Measurements from ENCODE around the gene TJP3. TPM values are rescaled to one million over a fixed set of nuclear protein-coding genes. Genes with fewer than 3 reads are reported as not detected.

Gene TJP3
- total RNA-seq, 1 donor from 2014 or later, result 14.7 TPM

DNA sequence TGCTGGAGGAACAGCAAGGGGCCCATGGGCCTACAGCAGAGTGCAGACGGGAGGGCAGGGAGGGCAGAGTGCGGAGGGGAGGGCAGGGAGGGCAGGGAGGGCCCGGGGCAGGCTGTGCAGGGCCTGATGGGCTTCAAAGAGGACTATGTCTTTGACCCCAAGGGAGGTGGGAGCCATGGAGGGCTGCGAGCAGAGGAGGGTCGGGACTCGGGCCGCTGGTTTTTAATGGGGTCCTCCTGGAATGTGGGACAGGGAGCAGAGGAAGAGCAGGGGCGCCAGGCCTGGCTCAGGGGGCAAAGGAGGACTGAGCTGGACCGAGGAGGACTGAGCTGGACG lies 11.6 kb upstream of the TJP3 start:
- Mint-ChIP-seq H3K4me3 (peak overlapping the region; percentile 27), H3K27ac (no peak overlapping the region), H3K36me3 (peaks cover under 1% of the 10 kb centered on the region), H3K9me3 (no peaks in the 10 kb centered on the region), H3K27me3 (ENCODE audit: insufficient read depth, low read depth) (peaks cover 2% of the 10 kb centered on the region), H3K4me1 (peaks cover 17% of the 10 kb centered on the region)
- no peak overlapping the region for H3K27ac ChIP-seq
- H3K4me2 ChIP-seq, result no peak overlapping the region
- no peak overlapping the region for H3K4me3 ChIP-seq
- H4K20me1 ChIP-seq (ENCODE audit: low read depth), result peaks cover 74% of the 10 kb centered on the region
- no peaks in the 10 kb centered on the region for H3K36me3 ChIP-seq
- no peaks in the 10 kb centered on the region for H3K27me3 ChIP-seq
- TF ChIP-seq, protein P1, sequence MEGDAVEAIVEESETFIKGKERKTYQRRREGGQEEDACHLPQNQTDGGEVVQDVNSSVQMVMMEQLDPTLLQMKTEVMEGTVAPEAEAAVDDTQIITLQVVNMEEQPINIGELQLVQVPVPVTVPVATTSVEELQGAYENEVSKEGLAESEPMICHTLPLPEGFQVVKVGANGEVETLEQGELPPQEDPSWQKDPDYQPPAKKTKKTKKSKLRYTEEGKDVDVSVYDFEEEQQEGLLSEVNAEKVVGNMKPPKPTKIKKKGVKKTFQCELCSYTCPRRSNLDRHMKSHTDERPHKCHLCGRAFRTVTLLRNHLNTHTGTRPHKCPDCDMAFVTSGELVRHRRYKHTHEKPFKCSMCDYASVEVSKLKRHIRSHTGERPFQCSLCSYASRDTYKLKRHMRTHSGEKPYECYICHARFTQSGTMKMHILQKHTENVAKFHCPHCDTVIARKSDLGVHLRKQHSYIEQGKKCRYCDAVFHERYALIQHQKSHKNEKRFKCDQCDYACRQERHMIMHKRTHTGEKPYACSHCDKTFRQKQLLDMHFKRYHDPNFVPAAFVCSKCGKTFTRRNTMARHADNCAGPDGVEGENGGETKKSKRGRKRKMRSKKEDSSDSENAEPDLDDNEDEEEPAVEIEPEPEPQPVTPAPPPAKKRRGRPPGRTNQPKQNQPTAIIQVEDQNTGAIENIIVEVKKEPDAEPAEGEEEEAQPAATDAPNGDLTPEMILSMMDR (IDR thresholded peaks at IDR 0.05), result no peak
- TF ChIP-seq EZH2phosphoT487 (IDR thresholded peaks at IDR 0.05), result no peak
- no peak for TF ChIP-seq EZH2 (IDR thresholded peaks at IDR 0.05)
- H3K9ac ChIP-seq, result no peak overlapping the region
- peaks cover 8% of the 10 kb centered on the region for H3F3A ChIP-seq (ENCODE audit: low read depth)
- H3K9me3 ChIP-seq (ENCODE audit: low read depth), result no peaks in the 10 kb centered on the region
- peaks cover 78% of the 10 kb centered on the region for H3K79me2 ChIP-seq (ENCODE audit: low read depth)
- no peak for DNase-seq (ENCODE audit: low spot score)
- H3K4me1 ChIP-seq, result peaks cover 9% of the 10 kb centered on the region
- no peak overlapping the region for H2AFZ ChIP-seq (replicated peaks)

DNA sequence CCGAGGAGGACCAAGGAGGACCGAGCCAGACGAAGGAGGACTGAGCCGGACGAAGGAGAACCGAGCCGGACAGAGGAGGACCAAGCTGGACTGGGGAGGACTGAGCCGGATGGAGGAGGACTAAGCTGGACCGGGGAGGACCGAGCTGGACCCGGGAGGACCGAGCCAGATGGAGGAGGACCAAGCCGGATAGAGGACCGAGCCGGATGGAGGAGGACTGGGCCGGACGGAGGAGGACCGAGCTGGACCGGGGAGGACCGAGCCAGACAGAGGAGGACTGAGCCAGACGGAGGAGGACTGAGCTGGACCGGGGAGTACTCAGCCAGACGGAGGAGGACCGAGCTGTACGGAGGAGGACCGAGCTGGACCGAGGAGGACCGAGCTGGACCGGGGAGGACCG lies 11.1 kb upstream of the TJP3 start:
- Histone ChIP-seq H3K4me1 (peaks cover 9% of the 10 kb centered on the region), H2AFZ (replicated peaks) (no peak overlapping the region), H3K79me2 (ENCODE audit: low read depth) (peaks cover 74% of the 10 kb centered on the region), H3K36me3 (no peaks in the 10 kb centered on the region), H3K9me3 (ENCODE audit: low read depth) (no peaks in the 10 kb centered on the region), H3K9ac (no peak overlapping the region), H3K27ac (no peak overlapping the region), H4K20me1 (ENCODE audit: low read depth) (peaks cover 70% of the 10 kb centered on the region), H3K27me3 (no peaks in the 10 kb centered on the region), H3K4me3 (no peak overlapping the region), H3F3A (ENCODE audit: low read depth) (peaks cover 8% of the 10 kb centered on the region), H3K4me2 (no peak overlapping the region)
- Mint-ChIP-seq H3K27ac (no peak overlapping the region), H3K4me1 (peaks cover 17% of the 10 kb centered on the region), H3K27me3 (ENCODE audit: insufficient read depth, low read depth) (peaks cover 2% of the 10 kb centered on the region), H3K9me3 (no peaks in the 10 kb centered on the region), H3K36me3 (no peaks in the 10 kb centered on the region), H3K4me3 (no peak overlapping the region)
- no peak for TF ChIP-seq EZH2 (IDR thresholded peaks at IDR 0.05)
- TF ChIP-seq, protein P1 (IDR thresholded peaks at IDR 0.05), result no peak
- no peak for TF ChIP-seq EZH2phosphoT487 (IDR thresholded peaks at IDR 0.05)
- no peak for DNase-seq (ENCODE audit: low spot score)

DNA sequence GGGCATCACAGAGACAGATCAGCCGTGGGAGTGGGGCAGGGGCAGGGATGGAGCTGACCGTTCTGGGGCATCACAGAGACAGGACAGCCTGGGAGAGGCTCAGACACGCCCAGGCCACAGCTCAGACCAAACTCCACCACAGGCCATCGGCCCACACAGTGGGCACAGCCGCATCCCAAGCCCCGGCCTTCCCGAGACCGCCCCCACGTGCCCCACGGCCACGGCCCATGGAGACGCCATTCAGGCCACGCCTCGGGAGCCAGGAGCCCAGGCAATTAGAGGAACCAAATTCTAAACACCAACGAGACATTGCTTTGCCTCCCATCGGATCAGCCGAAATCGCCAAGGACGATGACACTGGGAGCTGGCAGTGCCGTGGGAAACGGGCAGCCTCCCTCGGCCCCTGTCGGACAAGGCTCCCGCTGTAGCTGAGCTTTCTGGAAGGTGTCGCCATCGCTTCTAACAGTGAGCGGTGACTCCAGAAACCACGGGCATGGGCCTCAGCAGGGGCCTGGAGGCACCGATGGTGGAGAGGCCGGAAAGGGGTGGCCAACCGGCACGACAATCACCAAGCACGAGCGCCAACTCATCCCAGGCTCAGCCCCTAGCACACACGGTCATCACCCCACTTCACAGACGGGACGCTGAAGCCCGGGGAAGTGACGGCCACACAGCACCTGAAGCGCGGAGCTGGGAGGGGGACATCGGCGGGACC lies 10.4 kb upstream of the TJP3 start:
- peaks cover 66% of the 10 kb centered on the region for H3K79me2 ChIP-seq (ENCODE audit: low read depth)
- no peaks in the 10 kb centered on the region for H3K27me3 ChIP-seq
- no peak overlapping the region for H3K27ac ChIP-seq
- no peak for DNase-seq (ENCODE audit: low spot score)
- H3K4me2 ChIP-seq, result no peak overlapping the region
- peaks cover 8% of the 10 kb centered on the region for H3F3A ChIP-seq (ENCODE audit: low read depth)
- H2AFZ ChIP-seq (replicated peaks), result no peak overlapping the region
- Mint-ChIP-seq H3K9me3 (no peaks in the 10 kb centered on the region), H3K4me3 (peak overlapping the region; percentile 74), H3K27ac (no peak overlapping the region), H3K36me3 (no peaks in the 10 kb centered on the region), H3K27me3 (ENCODE audit: insufficient read depth, low read depth) (peaks cover 1% of the 10 kb centered on the region), H3K4me1 (peaks cover 17% of the 10 kb centered on the region)
- no peaks in the 10 kb centered on the region for H3K9me3 ChIP-seq (ENCODE audit: low read depth)
- peaks cover 68% of the 10 kb centered on the region for H4K20me1 ChIP-seq (ENCODE audit: low read depth)
- no peak overlapping the region for H3K9ac ChIP-seq
- no peak overlapping the region for H3K4me3 ChIP-seq
- no peak for TF ChIP-seq EZH2phosphoT487 (IDR thresholded peaks at IDR 0.05)
- TF ChIP-seq, protein P1 (IDR thresholded peaks at IDR 0.05), result no peak
- TF ChIP-seq EZH2 (IDR thresholded peaks at IDR 0.05), result no peak
- no peaks in the 10 kb centered on the region for H3K36me3 ChIP-seq
- peaks cover 9% of the 10 kb centered on the region for H3K4me1 ChIP-seq

Measured in neural progenitor cell (in vitro differentiated cells).